ENCODE measurements around the gene LIPK.

Gene LIPK, protein sequence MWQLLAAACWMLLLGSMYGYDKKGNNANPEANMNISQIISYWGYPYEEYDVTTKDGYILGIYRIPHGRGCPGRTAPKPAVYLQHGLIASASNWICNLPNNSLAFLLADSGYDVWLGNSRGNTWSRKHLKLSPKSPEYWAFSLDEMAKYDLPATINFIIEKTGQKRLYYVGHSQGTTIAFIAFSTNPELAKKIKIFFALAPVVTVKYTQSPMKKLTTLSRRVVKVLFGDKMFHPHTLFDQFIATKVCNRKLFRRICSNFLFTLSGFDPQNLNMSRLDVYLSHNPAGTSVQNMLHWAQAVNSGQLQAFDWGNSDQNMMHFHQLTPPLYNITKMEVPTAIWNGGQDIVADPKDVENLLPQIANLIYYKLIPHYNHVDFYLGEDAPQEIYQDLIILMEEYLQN

DNA sequence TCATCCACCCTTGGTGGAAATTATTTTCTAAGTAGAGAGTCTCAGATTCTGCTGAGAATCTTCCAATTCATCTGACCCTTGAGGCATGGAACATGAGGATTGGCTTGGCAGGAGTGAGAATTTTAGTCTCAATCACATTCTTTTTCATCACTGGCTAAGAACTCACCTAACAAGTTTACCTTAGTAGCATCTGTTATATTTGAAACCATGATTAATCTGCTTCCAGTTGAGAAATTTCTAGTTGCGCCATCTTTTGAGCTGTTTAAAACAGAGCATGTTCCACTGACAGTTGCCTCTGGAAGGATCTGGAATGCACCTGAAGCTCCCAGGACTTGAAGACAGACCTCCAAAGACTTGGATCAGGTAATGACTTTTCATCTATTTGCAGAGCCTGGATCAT lies at the start of gene LIPK:
TSS of gene LIPK (plus strand) at position 292 of the 400 bp plus-strand sequence. CDS start 18,295 bp downstream, outside the sequence.
- H3K4me3 ChIP-seq (ENCODE audit: low read depth, low read length), result no peak within 1 kb of the TSS
- H3K36me3 ChIP-seq (replicated peaks), result no peaks in the 10 kb centered on the region
- in situ Hi-C loops (cut with HindIII; ENCODE audit: low pct_ligation_motif_present, low sequenced_read_pairs), result no loop called here
- TF ChIP-seq, protein P1, sequence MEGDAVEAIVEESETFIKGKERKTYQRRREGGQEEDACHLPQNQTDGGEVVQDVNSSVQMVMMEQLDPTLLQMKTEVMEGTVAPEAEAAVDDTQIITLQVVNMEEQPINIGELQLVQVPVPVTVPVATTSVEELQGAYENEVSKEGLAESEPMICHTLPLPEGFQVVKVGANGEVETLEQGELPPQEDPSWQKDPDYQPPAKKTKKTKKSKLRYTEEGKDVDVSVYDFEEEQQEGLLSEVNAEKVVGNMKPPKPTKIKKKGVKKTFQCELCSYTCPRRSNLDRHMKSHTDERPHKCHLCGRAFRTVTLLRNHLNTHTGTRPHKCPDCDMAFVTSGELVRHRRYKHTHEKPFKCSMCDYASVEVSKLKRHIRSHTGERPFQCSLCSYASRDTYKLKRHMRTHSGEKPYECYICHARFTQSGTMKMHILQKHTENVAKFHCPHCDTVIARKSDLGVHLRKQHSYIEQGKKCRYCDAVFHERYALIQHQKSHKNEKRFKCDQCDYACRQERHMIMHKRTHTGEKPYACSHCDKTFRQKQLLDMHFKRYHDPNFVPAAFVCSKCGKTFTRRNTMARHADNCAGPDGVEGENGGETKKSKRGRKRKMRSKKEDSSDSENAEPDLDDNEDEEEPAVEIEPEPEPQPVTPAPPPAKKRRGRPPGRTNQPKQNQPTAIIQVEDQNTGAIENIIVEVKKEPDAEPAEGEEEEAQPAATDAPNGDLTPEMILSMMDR (IDR thresholded peaks at IDR 0.05; ENCODE audit: low read depth, low read length, missing control alignments), result no peak
- H3K27me3 ChIP-seq (replicated peaks), result no peaks in the 10 kb centered on the region
- DNase-seq, result no peak
- no peak within 1 kb of the TSS for H3K27ac ChIP-seq

DNA sequence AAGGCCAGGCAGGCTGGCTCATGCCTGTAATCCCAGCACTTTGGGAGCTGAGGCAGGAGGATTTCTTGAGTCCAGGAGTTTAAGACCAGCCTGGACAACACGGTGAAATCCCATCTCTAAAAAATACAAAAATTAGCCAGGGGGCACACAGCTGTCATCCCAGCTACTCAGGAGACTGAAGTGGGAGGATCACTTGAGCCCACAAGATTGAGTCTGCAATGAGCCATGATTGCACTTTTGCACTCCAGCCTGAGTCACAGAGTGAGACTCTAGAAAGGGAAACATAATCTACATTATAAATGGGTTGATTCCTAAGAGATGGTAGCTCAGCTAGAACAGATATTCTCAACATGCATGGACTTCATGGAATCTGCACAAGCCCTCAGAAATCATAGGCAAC lies 48.1 kb upstream of the LIPK start:
- peak; percentile 78 for DNase-seq
- Histone ChIP-seq H3K4me3 (ENCODE audit: low read depth, low read length) (no peak overlapping the region), H3K36me3 (replicated peaks) (no peaks in the 10 kb centered on the region), H3K27ac (no peak overlapping the region), H3K27me3 (replicated peaks) (no peaks in the 10 kb centered on the region)
- TF ChIP-seq, protein P1 (IDR thresholded peaks at IDR 0.05; ENCODE audit: low read depth, low read length, missing control alignments), result no peak
- in situ Hi-C loops (cut with HindIII; ENCODE audit: low pct_ligation_motif_present, low sequenced_read_pairs), result no loop called here

DNA sequence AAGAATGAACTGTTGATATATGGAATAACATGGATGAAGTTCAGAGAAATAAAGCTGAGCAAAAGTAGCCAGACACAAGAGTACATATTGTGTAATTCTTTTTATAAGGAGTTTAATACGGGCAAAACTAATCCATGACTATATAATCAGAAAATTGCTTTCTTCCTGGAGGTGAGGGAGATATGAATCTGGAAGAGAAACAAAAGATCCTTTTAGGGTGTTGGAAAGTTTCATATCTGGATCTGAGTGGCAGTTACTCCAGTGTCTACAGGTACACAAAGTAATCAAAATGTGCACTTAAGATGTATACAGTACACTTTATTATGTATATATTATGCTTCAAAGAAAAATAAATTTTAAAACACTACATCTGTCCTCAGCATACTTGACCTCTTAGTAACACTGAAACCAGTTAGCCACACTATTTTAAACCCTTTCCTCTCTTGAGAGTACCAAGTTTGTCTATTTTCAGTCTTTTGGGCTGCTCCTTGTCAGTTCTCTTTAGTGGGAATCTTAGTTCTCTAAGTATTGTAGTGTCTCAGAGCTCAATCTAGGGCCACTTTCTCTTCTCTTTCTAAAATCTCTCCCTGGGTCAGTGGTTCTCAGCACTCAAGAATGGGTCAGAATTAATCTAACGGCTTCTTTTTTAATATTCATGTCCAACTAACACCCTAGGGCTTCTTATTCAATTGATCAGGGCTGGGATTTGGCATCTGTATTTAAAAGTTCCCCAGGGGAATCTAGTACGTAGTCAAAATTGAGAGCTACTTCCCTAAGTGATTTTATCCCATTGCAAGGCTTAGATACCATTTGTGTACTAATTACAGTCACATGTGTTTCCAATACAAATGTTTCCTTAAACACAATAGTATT lies 46.1 kb upstream of the LIPK start:
- no peak overlapping the region for H3K27ac ChIP-seq
- no peak for DNase-seq
- in situ Hi-C loops (cut with HindIII; ENCODE audit: low pct_ligation_motif_present, low sequenced_read_pairs), result no loop called here
- no peaks in the 10 kb centered on the region for H3K27me3 ChIP-seq (replicated peaks)
- H3K4me3 ChIP-seq (ENCODE audit: low read depth, low read length), result no peak overlapping the region
- H3K36me3 ChIP-seq (replicated peaks), result no peaks in the 10 kb centered on the region
- TF ChIP-seq, protein P1 (IDR thresholded peaks at IDR 0.05; ENCODE audit: low read depth, low read length, missing control alignments), result no peak

DNA sequence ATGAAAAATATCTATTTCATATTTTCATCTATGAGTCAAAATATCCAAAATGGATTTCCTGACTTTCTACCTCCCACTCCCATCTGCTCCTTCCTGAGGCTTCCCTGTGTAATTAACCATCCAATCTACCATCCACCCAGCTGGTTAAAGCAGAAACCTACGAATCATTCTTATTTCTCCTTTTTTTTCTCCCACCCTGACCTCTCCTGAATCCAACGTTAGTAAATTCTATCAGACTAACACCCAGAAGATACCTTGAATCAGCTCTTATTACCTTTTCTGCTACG lies 45.5 kb upstream of the LIPK start:
- no peak for DNase-seq
- Histone ChIP-seq H3K27ac (no peak overlapping the region), H3K27me3 (replicated peaks) (no peaks in the 10 kb centered on the region), H3K36me3 (replicated peaks) (no peaks in the 10 kb centered on the region), H3K4me3 (ENCODE audit: low read depth, low read length) (no peak overlapping the region)
- in situ Hi-C loops (cut with HindIII; ENCODE audit: low pct_ligation_motif_present, low sequenced_read_pairs), result no loop called here
- TF ChIP-seq, protein P1 (IDR thresholded peaks at IDR 0.05; ENCODE audit: low read depth, low read length, missing control alignments), result no peak

DNA sequence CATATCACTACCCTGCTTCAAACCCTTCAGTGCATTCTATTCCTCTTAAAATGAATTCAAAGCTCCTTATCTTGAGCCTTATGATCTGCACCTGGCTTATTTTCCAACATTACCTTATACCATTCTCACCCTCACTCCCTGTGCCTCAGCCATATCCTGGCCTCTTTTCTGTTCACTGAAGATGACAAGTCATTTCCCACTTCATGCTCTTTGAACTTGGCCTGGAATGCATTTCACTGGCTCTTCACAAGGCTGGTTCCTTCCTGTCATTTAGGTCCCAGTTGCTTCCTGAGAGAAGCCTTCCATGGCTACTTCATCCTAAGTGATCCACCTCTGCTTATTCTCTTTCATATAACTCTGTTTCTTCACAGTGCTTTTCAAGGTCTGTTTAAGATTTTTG lies 45.0 kb upstream of the LIPK start:
- in situ Hi-C loops (cut with HindIII; ENCODE audit: low pct_ligation_motif_present, low sequenced_read_pairs), result no loop called here
- Histone ChIP-seq H3K36me3 (replicated peaks) (no peaks in the 10 kb centered on the region), H3K27ac (no peak overlapping the region), H3K4me3 (ENCODE audit: low read depth, low read length) (no peak overlapping the region), H3K27me3 (replicated peaks) (no peaks in the 10 kb centered on the region)
- TF ChIP-seq, protein P1 (IDR thresholded peaks at IDR 0.05; ENCODE audit: low read depth, low read length, missing control alignments), result no peak
- no peak for DNase-seq

All from brain microvascular endothelial cell (primary cell).